ENCODE measurements around the gene OPCML. TPM values are rescaled to one million over a fixed set of nuclear protein-coding genes. Genes with fewer than 3 reads are reported as not detected.

The OPCML gene
- total RNA-seq, 1 donor from 2014 or later: not detected

DNA sequence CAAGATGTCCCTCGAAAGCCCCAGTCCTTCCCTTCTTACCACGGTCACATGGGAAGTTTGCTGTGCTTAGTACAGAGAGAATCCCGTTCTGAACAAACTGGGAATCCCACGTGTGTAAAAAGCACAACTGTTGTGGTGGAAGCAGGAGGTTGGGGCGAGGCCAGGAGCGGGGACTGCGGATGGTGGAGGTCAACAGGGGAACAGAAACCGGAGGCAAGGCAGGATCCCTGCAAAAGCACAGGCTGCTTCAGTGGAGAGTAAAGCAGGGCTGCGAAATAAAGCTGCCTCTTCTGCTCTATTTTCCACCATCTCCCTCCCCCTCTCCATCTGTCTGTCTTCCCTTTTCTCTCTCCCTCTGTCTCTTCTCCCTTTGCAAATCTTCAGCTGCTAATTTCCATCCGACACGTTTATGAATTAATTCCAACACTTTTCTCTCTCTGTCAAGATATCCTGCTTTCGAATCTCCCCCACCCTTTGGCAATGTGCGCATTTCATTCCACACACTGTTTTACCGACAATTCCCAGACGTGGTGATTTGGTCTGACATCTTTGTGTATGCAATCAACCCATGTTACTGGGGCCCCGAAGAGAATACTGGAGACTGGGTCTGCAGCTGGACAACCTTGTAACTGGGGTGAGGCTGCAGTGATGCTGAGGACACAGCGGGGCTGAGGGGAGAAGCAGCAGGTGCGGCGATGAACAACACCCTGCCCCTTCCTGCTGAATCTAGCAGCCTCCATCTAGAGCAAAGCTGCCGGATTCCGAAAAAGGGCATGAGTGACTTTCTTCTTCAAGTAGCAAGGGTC is 571.8 kb downstream of the OPCML start:
- intact Hi-C loops (cut with DNase I): no loop called here
- Histone ChIP-seq H3K4me1 (no peaks in the 10 kb centered on the region), H3K9me3 (no peaks in the 10 kb centered on the region), H3K27me3 (no peaks in the 10 kb centered on the region), H3K36me3 (no peaks in the 10 kb centered on the region), H3K4me3 (no peak overlapping the region), H3K27ac (no peak overlapping the region)
- DNase-seq (ENCODE audit: extremely low spot score in 2 of 2): no peak
- no peak for TF ChIP-seq CTCF (IDR thresholded peaks at IDR 0.05)

DNA sequence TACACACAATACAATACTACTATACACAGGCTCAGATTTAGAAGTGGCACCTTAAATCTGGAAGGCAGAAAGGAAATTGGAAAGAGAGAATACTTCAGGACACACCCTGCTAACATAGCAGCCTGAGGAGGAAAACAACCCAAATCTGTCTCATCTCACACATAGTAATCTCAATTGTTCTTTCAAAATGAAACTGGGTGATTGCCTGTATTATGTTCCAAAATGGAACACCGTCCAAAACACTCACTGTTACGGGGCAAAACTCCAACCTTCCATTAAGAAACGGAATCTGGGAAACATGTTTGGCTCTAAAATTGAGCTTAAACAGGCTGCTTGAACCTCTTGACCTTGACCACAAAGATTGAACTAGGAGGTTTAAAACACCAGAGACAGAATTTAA is 572.6 kb downstream of the OPCML start:
- DNase-seq (ENCODE audit: extremely low spot score in 2 of 2): no peak
- Histone ChIP-seq H3K4me1 (no peaks in the 10 kb centered on the region), H3K27me3 (no peaks in the 10 kb centered on the region), H3K9me3 (no peaks in the 10 kb centered on the region), H3K36me3 (no peaks in the 10 kb centered on the region), H3K27ac (no peak overlapping the region), H3K4me3 (no peak overlapping the region)
- TF ChIP-seq POLR2A (IDR thresholded peaks at IDR 0.05): no peak
- TF ChIP-seq CTCF (IDR thresholded peaks at IDR 0.05): no peak
- TF ChIP-seq POLR2AphosphoS5 (IDR thresholded peaks at IDR 0.05; ENCODE audit: insufficient read depth in 1 of 2, low read depth in 1 of 2): no peak
- intact Hi-C loops (cut with DNase I): no loop called here

GRCh38 chr11:132957881-132958280 is 574.4 kb downstream of the OPCML start:
- no peaks in the 10 kb centered on the region for H3K27me3 ChIP-seq
- H3K4me1 ChIP-seq: no peaks in the 10 kb centered on the region
- H3K36me3 ChIP-seq: no peaks in the 10 kb centered on the region
- no peak for DNase-seq (ENCODE audit: extremely low spot score in 2 of 2)
- TF ChIP-seq POLR2AphosphoS5 (IDR thresholded peaks at IDR 0.05; ENCODE audit: insufficient read depth in 1 of 2, low read depth in 1 of 2) (no peak), POLR2A (IDR thresholded peaks at IDR 0.05) (no peak), CTCF (IDR thresholded peaks at IDR 0.05) (no peak)
- intact Hi-C loops (cut with DNase I): no loop called here
- no peak overlapping the region for H3K27ac ChIP-seq
- no peaks in the 10 kb centered on the region for H3K9me3 ChIP-seq
- H3K4me3 ChIP-seq: no peak overlapping the region

DNA sequence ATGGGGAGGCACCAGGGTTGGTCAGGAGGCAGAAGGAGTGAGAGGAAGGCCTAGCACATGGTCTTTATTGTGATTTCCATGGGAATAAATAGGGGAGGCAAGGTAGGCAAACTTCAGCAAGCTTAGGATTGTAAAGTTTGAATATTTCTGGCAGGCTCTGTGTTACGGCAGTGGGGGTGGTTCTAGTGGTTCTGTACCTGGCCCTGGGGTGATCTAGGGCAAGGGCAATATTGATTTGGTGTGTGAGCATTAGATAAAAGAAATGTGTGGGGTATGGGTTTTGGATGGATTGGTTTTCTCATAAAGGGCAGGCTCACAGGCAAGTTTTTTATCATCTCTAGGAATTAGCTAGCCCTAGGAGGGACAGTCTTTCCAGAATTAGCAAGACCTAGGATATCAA is 584.0 kb downstream of the OPCML start:
- peaks cover 6% of the 10 kb centered on the region for H3K4me1 ChIP-seq
- DNase-seq (ENCODE audit: extremely low spot score in 2 of 2): no peak
- H3K4me3 ChIP-seq: no peak overlapping the region
- TF ChIP-seq POLR2AphosphoS5 (IDR thresholded peaks at IDR 0.05; ENCODE audit: insufficient read depth in 1 of 2, low read depth in 1 of 2) (no peak), CTCF (IDR thresholded peaks at IDR 0.05) (no peak), POLR2A (IDR thresholded peaks at IDR 0.05) (no peak)
- H3K36me3 ChIP-seq: no peaks in the 10 kb centered on the region
- no peaks in the 10 kb centered on the region for H3K9me3 ChIP-seq
- no peak overlapping the region for H3K27ac ChIP-seq
- intact Hi-C loops (cut with DNase I): no loop called here
- peaks cover 3% of the 10 kb centered on the region for H3K27me3 ChIP-seq

DNA sequence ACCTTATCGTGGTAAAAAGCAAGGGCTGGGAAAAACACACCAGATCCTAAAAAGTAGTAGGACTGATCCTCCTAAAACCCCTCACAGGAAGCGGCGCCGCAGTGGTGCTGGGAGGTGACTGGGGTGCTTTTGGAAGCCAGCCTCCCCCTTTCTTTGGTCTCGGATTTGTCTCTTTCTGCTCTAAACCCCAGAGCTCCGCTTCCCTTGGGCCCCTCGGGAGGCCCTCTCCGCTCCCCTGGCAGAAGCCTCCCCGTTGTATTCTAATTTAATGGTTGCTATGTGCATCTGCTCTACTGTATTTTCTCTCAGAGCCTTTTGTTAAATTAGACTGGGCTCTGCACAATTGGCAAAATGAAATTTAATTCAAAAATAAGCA is 587.7 kb downstream of the OPCML start:
- Histone ChIP-seq H3K4me3 (no peak overlapping the region), H3K36me3 (no peaks in the 10 kb centered on the region), H3K4me1 (peaks cover 6% of the 10 kb centered on the region), H3K27me3 (peaks cover 3% of the 10 kb centered on the region), H3K9me3 (no peaks in the 10 kb centered on the region), H3K27ac (no peak overlapping the region)
- DNase-seq (ENCODE audit: extremely low spot score in 2 of 2): no peak
- intact Hi-C loops (cut with DNase I): no loop called here
- TF ChIP-seq CTCF (IDR thresholded peaks at IDR 0.05) (no peak), POLR2A (IDR thresholded peaks at IDR 0.05) (no peak), POLR2AphosphoS5 (IDR thresholded peaks at IDR 0.05; ENCODE audit: insufficient read depth in 1 of 2, low read depth in 1 of 2) (no peak)

All from vagina (tissue), 2 donors.